Stimulated activated CD4-positive, alpha-beta T cell treated with anti-CD3 and anti-CD28 coated beads, Interleukin-2, amount 100 ng/mL, for 24 hours (primary cell): ENCODE data around the gene TBL2.
A peak's percentile ranks its signal among the peaks of the same experiment; 100 is the strongest.
"Not testable (repeated sequence)": the region's sequence is repeated elsewhere in the genome, so short reads cannot be mapped to it uniquely, and the experiment has no call there.

Experiments
- DNase-seq, 2 donors: peaks; one replicate each; pipeline ENCODE4 v3.0.0-alpha.2; 2020

Gene TBL2, protein sequence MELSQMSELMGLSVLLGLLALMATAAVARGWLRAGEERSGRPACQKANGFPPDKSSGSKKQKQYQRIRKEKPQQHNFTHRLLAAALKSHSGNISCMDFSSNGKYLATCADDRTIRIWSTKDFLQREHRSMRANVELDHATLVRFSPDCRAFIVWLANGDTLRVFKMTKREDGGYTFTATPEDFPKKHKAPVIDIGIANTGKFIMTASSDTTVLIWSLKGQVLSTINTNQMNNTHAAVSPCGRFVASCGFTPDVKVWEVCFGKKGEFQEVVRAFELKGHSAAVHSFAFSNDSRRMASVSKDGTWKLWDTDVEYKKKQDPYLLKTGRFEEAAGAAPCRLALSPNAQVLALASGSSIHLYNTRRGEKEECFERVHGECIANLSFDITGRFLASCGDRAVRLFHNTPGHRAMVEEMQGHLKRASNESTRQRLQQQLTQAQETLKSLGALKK

DNA sequence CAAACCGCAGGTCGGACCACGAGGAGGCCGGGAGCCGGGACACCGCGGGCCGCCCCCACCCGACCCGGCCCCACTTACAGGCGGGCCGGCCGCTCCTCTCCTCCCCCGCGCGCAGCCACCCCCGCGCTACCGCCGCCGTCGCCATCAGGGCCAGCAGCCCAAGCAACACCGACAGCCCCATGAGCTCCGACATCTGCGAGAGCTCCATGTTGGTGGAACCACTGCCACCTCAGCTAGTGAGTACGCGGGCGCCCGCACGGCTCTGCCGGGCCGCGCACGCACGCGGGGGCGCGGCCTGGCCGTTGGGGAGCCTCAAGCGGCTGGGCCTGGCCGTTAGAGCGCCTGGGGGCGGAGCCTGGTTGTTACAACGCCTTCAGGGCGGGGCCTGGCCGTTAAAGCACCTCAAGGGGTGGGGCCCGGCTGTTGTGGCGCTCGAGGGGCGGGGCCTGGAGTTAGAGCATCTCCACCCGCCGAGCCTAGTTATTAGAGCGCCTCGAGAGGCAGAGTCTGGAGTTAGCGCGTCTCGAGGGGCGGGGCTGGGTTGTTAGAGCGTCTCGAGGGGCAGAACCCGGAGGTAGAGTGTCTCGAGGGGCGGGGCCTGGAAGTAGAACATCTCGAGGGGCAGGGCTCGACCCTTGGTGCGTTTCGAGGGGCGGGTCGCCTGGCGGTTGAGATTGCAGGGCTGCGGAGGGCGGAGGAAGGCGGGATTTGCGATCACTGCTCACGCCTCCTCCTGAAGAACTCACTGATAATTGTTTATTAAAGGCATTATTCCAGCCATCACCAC lies at the start of gene TBL2:
TSS of gene TBL2 (minus strand) at position 238 of the 787 bp plus-strand sequence. CDS start at position 208, 30 bp downstream.
- peak; percentile 99 to 100 for DNase-seq

GRCh38 chr7:73626814-73627213 lies 48.4 kb upstream of the TBL2 start:
- DNase-seq, result no peak

DNA sequence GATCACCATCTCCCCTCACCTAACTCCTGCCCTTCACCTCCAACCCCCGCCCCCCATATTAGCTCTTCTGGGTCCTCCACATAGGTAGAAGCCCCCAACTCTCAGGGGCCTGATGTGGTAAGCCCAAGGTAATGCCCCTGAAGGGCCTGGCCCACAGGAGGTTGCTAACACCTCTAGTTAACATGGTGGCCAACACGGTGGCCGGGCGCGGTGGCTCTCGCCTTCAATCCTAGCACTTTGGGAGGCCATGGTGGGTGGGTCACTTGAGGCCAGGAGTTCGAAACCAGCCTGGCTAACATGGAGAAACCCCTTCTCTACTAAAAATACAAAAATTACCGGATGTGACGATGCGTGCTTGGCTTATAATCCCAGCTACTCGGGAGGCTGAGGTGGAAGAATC lies 46.9 kb upstream of the TBL2 start:
- DNase-seq, result no peak

- no peak for DNase-seq
These were observed 46.3 kb upstream of the TBL2 start for GRCh38 chr7:73624669-73625001.

- DNase-seq, result peak; percentile 61 to 75
These were observed 45.7 kb upstream of the TBL2 start, which contains the start of gene MLXIPL for GRCh38 chr7:73623798-73624668. Gene MLXIPL, minus strand, starts transcription at chr7:73624522. Its CDS starts 30 bp downstream, at chr7:73624492.

DNA sequence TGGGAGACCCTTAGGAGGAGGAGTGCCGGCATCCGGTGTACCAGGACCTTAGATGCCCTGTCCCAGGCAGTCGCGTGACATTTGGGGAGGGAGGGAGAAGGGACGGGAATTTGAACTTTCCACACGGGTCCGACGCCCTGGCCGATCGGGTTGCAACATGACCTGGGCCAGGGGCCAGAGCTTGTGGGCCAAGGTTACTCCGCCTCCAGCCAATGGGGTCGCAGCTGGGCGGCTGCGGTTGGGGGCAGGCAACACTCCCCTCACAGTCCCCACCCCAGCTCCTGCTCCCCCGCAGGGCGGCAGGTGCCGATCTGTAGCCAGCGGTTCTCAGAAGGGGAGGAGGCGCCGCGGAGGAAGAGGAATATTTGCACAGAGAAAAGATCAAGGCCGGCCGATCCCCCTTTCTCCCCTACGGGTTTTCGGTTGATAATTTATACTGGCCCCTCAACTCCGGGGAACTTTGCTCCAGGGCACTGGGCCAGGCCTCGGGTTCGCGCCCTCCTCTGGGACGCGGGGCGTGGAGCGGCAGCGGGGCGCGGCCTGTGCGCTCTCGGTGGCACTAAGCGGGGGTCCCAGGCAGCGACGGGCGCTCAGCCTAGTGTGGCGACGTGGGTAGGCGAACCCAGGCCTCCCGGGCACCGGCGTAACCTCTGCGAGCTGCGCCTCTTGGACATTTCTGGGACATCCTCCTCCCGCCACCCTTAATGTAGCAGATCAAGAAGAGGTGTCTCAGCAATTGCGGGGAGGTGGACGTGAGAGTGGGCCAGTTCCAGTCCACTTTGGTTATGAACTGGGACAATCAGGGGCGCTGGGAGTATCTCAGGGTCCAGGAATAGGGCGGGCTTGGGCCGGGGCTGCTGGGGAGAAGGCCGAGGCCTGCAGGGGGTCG lies 44.8 kb upstream of the TBL2 start:
- DNase-seq, result no peak

GRCh38 chr7:73622527-73622908 lies 44.1 kb upstream of the TBL2 start:
- DNase-seq, result no peak

GRCh38 chr7:73621168-73622063 lies 43.0 kb upstream of the TBL2 start:
- no peak for DNase-seq

DNA sequence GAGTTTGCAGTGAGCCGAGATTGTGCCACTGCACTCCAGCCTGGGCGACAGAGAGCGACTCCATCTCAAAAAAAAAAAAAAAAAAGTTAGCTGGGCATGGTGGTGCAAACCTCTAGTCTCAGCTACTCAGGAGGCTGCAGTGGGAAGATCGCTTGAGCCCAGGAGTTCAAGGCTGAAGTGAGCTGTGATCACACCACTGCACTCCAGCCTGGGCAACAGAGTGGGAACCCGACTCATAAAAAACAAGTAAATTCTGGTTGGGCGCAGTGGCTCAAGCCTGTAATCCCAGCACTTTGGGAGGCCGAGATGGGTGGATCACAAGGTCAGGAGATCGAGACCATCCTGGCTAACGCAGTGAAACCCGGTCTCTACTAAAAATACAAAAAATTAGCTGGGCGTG lies 41.0 kb upstream of the TBL2 start:
- not testable (repeated sequence) for DNase-seq

DNA sequence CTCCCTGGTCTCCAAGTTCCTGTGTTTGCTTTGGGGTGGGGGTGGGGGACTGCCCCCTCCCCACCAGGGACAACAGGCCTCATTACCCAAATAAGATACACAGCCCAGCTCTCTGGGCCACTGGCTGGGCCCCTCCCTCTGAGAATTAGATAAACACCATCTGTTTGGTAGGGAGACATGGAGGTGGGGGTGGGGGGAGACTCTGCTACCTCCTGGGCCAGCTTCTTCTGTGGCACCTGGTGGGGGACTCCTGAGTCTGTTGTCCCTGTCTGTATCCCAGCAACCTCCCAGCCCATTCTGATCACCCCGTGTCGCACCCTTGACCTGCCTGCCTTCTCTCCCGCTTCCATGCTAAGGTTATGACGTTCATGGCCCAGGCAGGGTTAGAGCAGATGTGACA lies 40.2 kb upstream of the TBL2 start:
- DNase-seq, result no peak

GRCh38 chr7:73617520-73617919 lies 39.1 kb upstream of the TBL2 start:
- not testable (repeated sequence) for DNase-seq

GRCh38 chr7:73615886-73616285 lies 37.5 kb upstream of the TBL2 start:
- DNase-seq, result no peak

DNA sequence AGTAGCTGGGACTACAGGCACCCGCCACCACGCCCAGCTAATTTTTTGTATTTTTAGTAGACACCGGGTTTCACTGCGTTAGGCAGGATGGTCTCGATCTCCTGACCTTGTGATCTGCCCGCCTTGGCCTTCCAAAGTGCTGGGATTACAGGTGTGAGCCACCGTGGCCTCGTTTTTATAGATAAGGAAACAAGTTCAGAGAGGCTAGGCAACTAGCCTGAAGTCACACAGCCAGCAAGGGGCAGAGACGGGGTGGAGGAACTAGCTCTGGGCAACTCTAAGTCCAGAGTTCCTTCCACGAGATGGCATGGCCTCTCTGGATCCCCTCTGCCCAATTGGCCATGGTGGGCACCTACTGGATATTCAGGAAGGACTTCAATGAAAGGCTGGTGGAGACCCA lies 36.6 kb upstream of the TBL2 start:
- not testable (repeated sequence) for DNase-seq

DNA sequence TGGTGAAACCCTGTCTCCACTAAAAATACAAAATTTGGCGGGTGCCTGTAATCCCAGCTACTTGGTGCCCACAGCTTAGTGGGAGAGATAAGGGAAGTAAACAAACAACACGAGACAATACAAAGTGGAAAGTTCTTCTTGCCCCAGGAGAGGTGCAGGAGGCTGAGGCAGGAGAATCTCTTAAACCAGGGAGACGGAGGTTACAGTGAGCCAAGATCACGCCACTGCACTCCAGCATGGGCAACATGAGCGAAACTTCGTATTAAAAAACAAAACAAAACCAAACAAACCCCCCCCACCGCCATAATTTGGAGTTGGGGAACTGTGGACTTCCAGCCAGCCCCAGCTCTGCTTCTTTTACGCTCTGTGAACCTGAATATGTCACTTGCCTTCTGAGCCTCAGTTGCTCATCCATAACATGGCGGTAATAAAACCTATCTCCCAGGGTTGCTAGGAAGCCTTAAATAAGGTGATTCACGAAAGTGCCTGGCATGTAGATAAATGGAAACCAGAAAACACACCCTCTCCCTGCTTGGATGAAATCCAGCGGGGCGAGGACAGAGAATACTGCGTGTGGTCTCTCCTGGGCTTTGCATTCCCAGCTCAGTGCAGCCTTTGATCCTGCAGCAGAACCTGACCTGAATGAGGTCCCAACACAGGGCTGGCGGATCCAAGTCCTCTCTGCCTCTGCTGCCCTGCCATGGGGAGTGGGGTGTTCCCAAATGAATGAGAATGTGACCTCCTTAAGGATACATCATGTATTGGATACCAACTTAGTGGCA lies 35.8 kb upstream of the TBL2 start:
- DNase-seq, result no peak

DNA sequence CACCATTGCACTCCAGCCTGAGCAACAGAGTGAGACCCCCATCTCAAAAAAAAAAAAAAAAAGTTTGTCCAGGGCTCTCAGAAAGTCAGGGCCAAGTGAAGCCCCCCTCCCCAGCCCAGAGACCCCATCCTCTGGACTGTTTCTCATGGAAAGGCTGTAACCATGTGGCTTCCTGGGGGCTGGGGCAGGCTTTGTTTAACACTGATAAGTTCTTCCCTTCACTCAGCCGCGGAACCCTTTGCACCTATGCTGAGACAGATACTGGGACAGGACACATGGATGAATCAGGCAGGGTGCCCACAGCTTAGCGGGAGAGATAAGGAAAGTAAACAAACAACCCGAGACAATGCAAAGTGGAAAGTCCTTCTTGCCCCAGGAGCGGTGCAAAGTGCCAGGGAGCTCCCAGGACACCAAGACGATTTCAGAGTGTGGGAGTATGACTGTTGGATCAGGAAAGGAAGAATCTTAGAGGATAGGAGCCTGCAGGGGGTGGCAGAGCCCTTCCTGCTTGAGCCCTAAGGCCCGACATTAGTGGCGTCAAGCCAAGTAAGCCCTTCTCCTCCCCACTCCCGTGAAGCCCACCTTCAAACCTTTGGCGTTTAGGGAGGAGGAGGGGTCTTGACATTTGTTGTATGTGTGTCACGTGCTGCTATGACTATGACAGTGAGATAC lies 34.4 kb upstream of the TBL2 start:
- no peak for DNase-seq

DNA sequence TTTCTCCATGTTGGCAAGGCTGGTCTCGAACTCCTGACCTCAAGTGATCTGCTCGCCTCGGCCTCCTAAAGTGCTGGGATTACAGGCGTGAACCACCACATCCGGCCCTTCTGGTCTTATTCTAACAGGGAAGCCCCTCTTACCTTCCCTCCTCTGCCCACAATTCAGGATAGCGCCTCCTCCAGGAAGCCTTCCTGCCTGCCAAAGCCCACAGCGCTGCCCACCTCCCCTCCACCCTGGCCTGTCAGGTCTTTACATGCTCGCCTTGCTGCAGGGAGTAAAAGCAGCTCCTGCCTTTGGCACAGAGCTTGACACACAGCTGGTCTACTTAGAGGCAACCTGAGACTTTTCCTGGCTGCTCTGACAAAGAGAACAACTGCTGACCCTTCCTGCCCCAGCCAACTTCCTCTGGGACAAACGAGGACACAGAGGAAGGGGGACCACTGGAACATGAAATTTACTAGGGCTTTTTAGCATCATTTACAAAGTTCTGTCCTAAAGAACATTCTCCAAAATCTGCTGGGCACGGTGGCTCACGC lies 32.7 kb upstream of the TBL2 start:
- no peak for DNase-seq

GRCh38 chr7:73610105-73610504 lies 31.7 kb upstream of the TBL2 start:
- no peak for DNase-seq

DNA sequence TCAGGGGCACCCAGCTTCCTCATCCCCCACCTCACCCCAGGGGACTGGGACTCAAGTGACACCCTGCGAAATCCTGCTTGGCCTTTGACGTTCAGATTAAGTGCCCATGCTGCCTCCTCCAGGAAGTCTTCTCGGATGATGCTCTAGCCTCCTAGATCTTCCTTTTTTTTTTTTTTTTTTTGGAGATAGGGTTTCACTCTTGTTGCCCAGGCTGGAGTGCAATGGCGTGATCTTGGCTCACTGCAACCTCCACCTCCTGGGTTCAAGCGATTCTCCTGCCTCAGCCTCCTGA lies 29.3 kb upstream of the TBL2 start:
- DNase-seq, result not testable (repeated sequence)
